A549 (cell line): ENCODE data around the gene TFF3. TPM values are rescaled to one million over a fixed set of nuclear protein-coding genes. Genes with fewer than 3 reads are reported as not detected.
A peak's percentile ranks its signal among the peaks of the same experiment; 100 is the strongest.

Source experiments
- ATAC-seq, 2 experiments: fragments of 200-7000 bp in 1 of 2; fragments of >200 bp in 1 of 2; cut with Nextera tagmentation in 1 of 2; cut with Tn5 transposase in 1 of 2; 3 replicates each; pipeline versions ENCODE4 v1.8.0 to v1.9.1; 2018 to 2020; ENCODE audit warnings: mild to moderate bottlenecking in 1 of 2, moderate library complexity in 1 of 2
- CTCF ChIA-PET: fragments of 300-600 bp; sonication (Branson Sonifier 250); formaldehyde crosslinking; extraction: SDS; loops from one replicate; lab custom pipeline; 2021; ENCODE audit warnings: antibody characterized with exemption, inconsistent platforms; lab: Yijun Ruan, JAX
- POLR2A ChIA-PET: fragments of 350-600 bp; formaldehyde crosslinking; extraction: SDS; loops from one replicate; lab custom pipeline; 2021; ENCODE audit warnings: antibody characterized with exemption, inconsistent platforms; lab: Yijun Ruan, JAX
- DNase-seq, 2 experiments: peaks; one replicate each; pipeline versions ENCODE4 v3.0.0 to v3.0.0-alpha.2; 2011 to 2016; ENCODE audit warnings: low read depth in 1 of 2, low spot score in 1 of 2
- FAIRE-seq: peaks from 2 replicates; lab custom pipeline; 2011; peaks lifted over from hg19 to GRCh38; lab: Jason Lieb, UNC
- H3K27ac ChIP-seq, 2 experiments: fragments of >200 bp; sonication (Bioruptor Twin); formaldehyde crosslinking; 3 replicates each; pipeline ENCODE4 v1.5.1; 2016 to 2017
- H3K4me1 ChIP-seq: fragments of >200 bp; sonication (Bioruptor Twin); formaldehyde crosslinking; 3 replicates; pipeline ENCODE4 v1.6.1; 2016
- H3K4me2 ChIP-seq: fragments of >200 bp; sonication (Bioruptor Twin); formaldehyde crosslinking; 3 replicates; pipeline ENCODE4 v1.6.1; 2016
- H3K4me3 ChIP-seq: fragments of >200 bp; sonication (Bioruptor Twin); formaldehyde crosslinking; 3 replicates; pipeline ENCODE4 v1.5.1; 2016
- H3K9me3 ChIP-seq: fragments of >200 bp; sonication (Bioruptor Twin); formaldehyde crosslinking; 3 replicates; pipeline ENCODE4 v1.6.1; 2016
- BCL3 ChIP-seq: fragments of >200 bp; sonication (Bioruptor Twin); formaldehyde crosslinking; IDR thresholded peaks from 3 replicates; pipeline ENCODE4 v1.6.1; 2016
- CBX8 ChIP-seq: fragments of 200-600 bp; sonication (generic); IDR thresholded peaks from 2 replicates; pipeline ENCODE4 v1.6.1; 2016
- EHF ChIP-seq: fragments of 250-450 bp; sonication (Bioruptor Pico); IDR thresholded peaks from 2 replicates; pipeline ENCODE4 v1.5.0; 2020; ENCODE audit warnings: mild to moderate bottlenecking
- ELK1 ChIP-seq: fragments of 150-350 bp; IDR thresholded peaks from 2 replicates; pipeline ENCODE4 v1.6.1; 2014; ENCODE audit warnings: low read depth, mild to moderate bottlenecking, low read length
- ESRRA ChIP-seq: fragments of 150-350 bp; IDR thresholded peaks from 2 replicates; pipeline ENCODE4 v1.6.1; 2014; ENCODE audit warnings: mild to moderate bottlenecking, low read length, borderline replicate concordance
- FOSL2 ChIP-seq, 2 experiments: fragments of 450-650 bp in 1 of 2; fragments of >200 bp in 1 of 2; sonication (Bioruptor Twin) in 1 of 2; formaldehyde crosslinking; IDR thresholded peaks; 2 replicates each; pipeline versions ENCODE4 v1.5.0 to v1.6.1; 2016 to 2020; ENCODE audit warnings: mild to moderate bottlenecking in 1 of 2, moderate library complexity in 1 of 2
- GATA3 ChIP-seq: IDR thresholded peaks from 2 replicates; pipeline ENCODE4 v1.6.1; 2012; ENCODE audit warnings: borderline replicate concordance
- HDAC2 ChIP-seq: fragments of 200-600 bp; sonication (generic); IDR thresholded peaks from 2 replicates; pipeline ENCODE4 v1.6.1; 2016
- HMGXB4 ChIP-seq: fragments of 250-450 bp; sonication (Bioruptor Pico); IDR thresholded peaks from 2 replicates; pipeline ENCODE4 v1.5.0; 2021; ENCODE audit warnings: mild to moderate bottlenecking, moderate library complexity, borderline replicate concordance
- HOXA7 ChIP-seq: fragments of 250-450 bp; sonication (Bioruptor Pico); IDR thresholded peaks from 2 replicates; pipeline ENCODE4 v1.5.0; 2020; ENCODE audit warnings: mild to moderate bottlenecking, moderate library complexity
- HOXB5 ChIP-seq: fragments of 250-450 bp; sonication (Bioruptor Pico); IDR thresholded peaks from 2 replicates; pipeline ENCODE4 v1.5.0; 2020; ENCODE audit warnings: mild to moderate bottlenecking, moderate library complexity
- MAX ChIP-seq: IDR thresholded peaks from 2 replicates; pipeline ENCODE4 v1.6.1; 2012
- NFE2L2 ChIP-seq: fragments of 150-350 bp; conservative IDR thresholded peaks from 2 replicates; pipeline ENCODE4 v1.6.1; 2014; ENCODE audit warnings: low read length
- RAD21 ChIP-seq, 2 experiments: fragments of >200 bp in 1 of 2; sonication (Bioruptor Twin) in 1 of 2; formaldehyde crosslinking in 1 of 2; IDR thresholded peaks in 1 of 2; conservative IDR thresholded peaks in 1 of 2; 2 replicates in 1 of 2; 3 replicates in 1 of 2; pipeline ENCODE4 v1.6.1; 2012 to 2018; ENCODE audit warnings: inconsistent platforms in 1 of 2
- RARB ChIP-seq: fragments of 250-450 bp; sonication (Bioruptor Pico); IDR thresholded peaks from 2 replicates; pipeline ENCODE4 v1.8.0; 2021; ENCODE audit warnings: mild to moderate bottlenecking, moderate library complexity
- RCOR1 ChIP-seq: fragments of 150-350 bp; IDR thresholded peaks from 2 replicates; pipeline ENCODE4 v1.6.1; 2014; ENCODE audit warnings: antibody characterized with exemption, low read length, low read depth
- REST ChIP-seq: fragments of 200-600 bp; sonication (generic); IDR thresholded peaks from 2 replicates; pipeline ENCODE4 v1.6.1; 2016; ENCODE audit warnings: antibody characterized with exemption, mild to moderate bottlenecking, moderate library complexity
- RNF2 ChIP-seq: fragments of 200-600 bp; sonication (generic); IDR thresholded peaks from 2 replicates; pipeline ENCODE4 v1.6.1; 2016; ENCODE audit warnings: low read depth, mild to moderate bottlenecking, antibody characterized with exemption, moderate library complexity, borderline replicate concordance
- SMC3 ChIP-seq: fragments of >200 bp; sonication (Bioruptor Twin); formaldehyde crosslinking; IDR thresholded peaks from 3 replicates; pipeline ENCODE4 v1.6.1; 2018; ENCODE audit warnings: inconsistent platforms
- USF2 ChIP-seq: fragments of 450-650 bp; IDR thresholded peaks from 2 replicates; pipeline ENCODE4 v1.6.1; 2014; ENCODE audit warnings: antibody characterized with exemption
- whole genome bisulfite sequencing: methylation state at CpG from one replicate; pipeline ENCODE4 v1.1.6; 2017; ENCODE audit errors: missing lambda C conversion rate; 5-methylcytosine and 5-hydroxymethylcytosine counted together
- polyA plus RNA-seq, 4 experiments: library from polyadenylated mRNA; depleted of rRNA in 3 of 4; stranded (reverse); fragments of >200 nt; fragmentation: RNase III in 1 of 4; extraction: RNeasy Plus Mini Kit Qiagen cat#74134 plus additional on column Dnase treatment in 1 of 4; gene quantifications; 2 replicates in 3 of 4; 3 replicates in 1 of 4; pipeline ENCODE4 v1.2.3, GENCODE V29; 2011 to 2017
- TF ChIP-seq, protein P1 (sequence below): fragments of >200 bp; sonication (Bioruptor Twin); formaldehyde crosslinking; IDR thresholded peaks from 3 replicates; pipeline ENCODE4 v1.5.1; 2016

TFF3 gene
- polyA plus RNA-seq, 2 of the 4 experiments (the other 2 are of a cell fraction) = 0.43 TPM; not detected in 1

DNA sequence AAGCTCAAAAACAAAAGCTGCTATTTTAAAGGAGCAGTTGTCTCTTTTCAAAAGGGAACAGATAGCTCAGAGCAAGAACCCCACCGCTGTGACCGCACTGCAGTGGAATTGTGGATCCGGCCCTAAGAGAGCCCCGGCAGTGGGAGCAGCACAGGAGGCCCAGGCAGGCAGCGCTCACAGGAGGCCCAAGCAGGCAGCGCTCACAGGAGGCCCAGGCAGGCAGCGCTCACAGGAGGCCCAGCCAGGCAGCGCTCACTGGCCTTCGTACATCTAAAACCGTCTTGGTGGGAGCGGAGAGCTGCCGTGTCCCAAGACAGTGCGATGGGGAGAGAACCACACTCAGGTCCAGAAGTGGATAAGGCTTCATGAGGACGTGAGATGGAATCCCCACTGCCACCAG is 4.0 kb downstream of the TFF3 start:
- H3K4me3 ChIP-seq = no peak overlapping the region
- ATAC-seq (no peak), FAIRE-seq (no peak), DNase-seq (no peak)
- WGBS = 91% methylated on average over 14 of the region's 14 CpGs
- H3K27ac ChIP-seq = no peak overlapping the region
- ChIA-PET POLR2A (no interaction called here), CTCF (interaction anchor here (1.0 to 3.0 kb wide), 11 partner anchors 11 to 226 kb away, joined by 3 to 15 read pairs (median 6); no protein-coding TSS in a partner anchor)
- H3K9me3 ChIP-seq = no peaks in the 10 kb centered on the region
- TF ChIP-seq HOXA7 (CRISPR knock-in tag) (no peak), ELK1 (no peak), RNF2 (no peak), USF2 (no peak), RARB (CRISPR knock-in tag) (no peak), CBX8 (no peak)
- H3K4me1 ChIP-seq = no peaks in the 10 kb centered on the region
- no peak overlapping the region for H3K4me2 ChIP-seq

GRCh38 chr21:42310411-42311001 is 4.7 kb downstream of the TFF3 start:
- no peak overlapping the region for H3K4me3 ChIP-seq
- no peaks in the 10 kb centered on the region for H3K9me3 ChIP-seq
- 82% methylated on average over 6 of the region's 12 CpGs for WGBS
- H3K4me2 ChIP-seq = no peak overlapping the region
- no peak for TF ChIP-seq HMGXB4 (CRISPR knock-in tag)
- no peak for TF ChIP-seq HDAC2
- no peak for TF ChIP-seq REST
- TF ChIP-seq RCOR1 = no peak
- DNase-seq (no peak), ATAC-seq (no peak), FAIRE-seq (no peak)
- POLR2A ChIA-PET = no interaction called here
- no peak overlapping the region for H3K27ac ChIP-seq
- no peaks in the 10 kb centered on the region for H3K4me1 ChIP-seq
- CTCF ChIA-PET = interaction anchor here (0.6 to 3.0 kb wide), 23 partner anchors 8 to 227 kb away, joined by 3 to 15 read pairs (median 5); no protein-coding TSS in a partner anchor

GRCh38 chr21:42309753-42310213 is 5.4 kb downstream of the TFF3 start:
- CTCF ChIA-PET = interaction anchor here (0.6 to 3.0 kb wide), 28 partner anchors 9 to 228 kb away, joined by 3 to 15 read pairs (median 4); no protein-coding TSS in a partner anchor
- TF ChIP-seq FOSL2 (IDR thresholded peaks at IDR 0.05) = no peak
- TF ChIP-seq FOSL2 (CRISPR knock-in tag; IDR thresholded peaks at IDR 0.05) = no peak
- no peak for TF ChIP-seq RCOR1
- no peak for TF ChIP-seq NFE2L2
- no peak for TF ChIP-seq BCL3
- no peak for TF ChIP-seq EHF
- TF ChIP-seq, protein P1, sequence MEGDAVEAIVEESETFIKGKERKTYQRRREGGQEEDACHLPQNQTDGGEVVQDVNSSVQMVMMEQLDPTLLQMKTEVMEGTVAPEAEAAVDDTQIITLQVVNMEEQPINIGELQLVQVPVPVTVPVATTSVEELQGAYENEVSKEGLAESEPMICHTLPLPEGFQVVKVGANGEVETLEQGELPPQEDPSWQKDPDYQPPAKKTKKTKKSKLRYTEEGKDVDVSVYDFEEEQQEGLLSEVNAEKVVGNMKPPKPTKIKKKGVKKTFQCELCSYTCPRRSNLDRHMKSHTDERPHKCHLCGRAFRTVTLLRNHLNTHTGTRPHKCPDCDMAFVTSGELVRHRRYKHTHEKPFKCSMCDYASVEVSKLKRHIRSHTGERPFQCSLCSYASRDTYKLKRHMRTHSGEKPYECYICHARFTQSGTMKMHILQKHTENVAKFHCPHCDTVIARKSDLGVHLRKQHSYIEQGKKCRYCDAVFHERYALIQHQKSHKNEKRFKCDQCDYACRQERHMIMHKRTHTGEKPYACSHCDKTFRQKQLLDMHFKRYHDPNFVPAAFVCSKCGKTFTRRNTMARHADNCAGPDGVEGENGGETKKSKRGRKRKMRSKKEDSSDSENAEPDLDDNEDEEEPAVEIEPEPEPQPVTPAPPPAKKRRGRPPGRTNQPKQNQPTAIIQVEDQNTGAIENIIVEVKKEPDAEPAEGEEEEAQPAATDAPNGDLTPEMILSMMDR = peak; percentile 52
- no peak for TF ChIP-seq ESRRA
- no peak for TF ChIP-seq GATA3
- no peak for TF ChIP-seq HOXB5 (CRISPR knock-in tag)
- TF ChIP-seq RAD21 (conservative IDR thresholded peaks at IDR 0.05 in 1 of 2, IDR thresholded peaks at IDR 0.05 in 1 of 2) = peak; percentile 62 to 65
- no peak for TF ChIP-seq MAX
- TF ChIP-seq SMC3 = peak; percentile 57
- DNase-seq (peak; percentile 11 to 33), FAIRE-seq (no peak), ATAC-seq (peak; percentile 48 to 85; a peak in 4 of 6 replicates)
- Histone ChIP-seq H3K4me1 (no peaks in the 10 kb centered on the region), H3K4me3 (no peak overlapping the region), H3K4me2 (peak overlapping the region; percentile 33; the same call in 1 of the 3 replicates), H3K27ac (no peak overlapping the region), H3K9me3 (no peaks in the 10 kb centered on the region)
- 31% methylated on average over 6 of the region's 22 CpGs for WGBS
- POLR2A ChIA-PET = no interaction called here
